ENCODE results near the gene GNB1.

- TF ChIP-seq FOXA1 (IDR thresholded peaks at IDR 0.05), result no peak
- TF ChIP-seq PKNOX1 (IDR thresholded peaks at IDR 0.05), result no peak
- no peak for TF ChIP-seq TARDBP (IDR thresholded peaks at IDR 0.05)
- no peak for TF ChIP-seq SP1 (IDR thresholded peaks at IDR 0.05)
Observed at GRCh38 chr1:1757422-1758058, 133.3 kb downstream of the GNB1 start.
